CD4-positive, alpha-beta T cell (primary cell): Measurements from ENCODE around the gene RAPGEF5. TPM values are rescaled to one million over a fixed set of nuclear protein-coding genes. Genes with fewer than 3 reads are reported as not detected.

Source experiments
- ATAC-seq: fragments of 200-7000 bp; cut with Tn5 transposase; one replicate; pipeline ENCODE4 v1.10.0; 2022; ENCODE audit warnings: mild to moderate bottlenecking; ENCODE audit not compliant: poor library complexity
- CTCF ChIA-PET: fragments of 350-600 bp; sonication (Branson Sonifier 250); formaldehyde crosslinking; loops from one replicate; lab custom pipeline; 2021; ENCODE audit warnings: antibody characterized with exemption, inconsistent platforms; lab: Charles Lee
- POLR2A ChIA-PET: fragments of 350-600 bp; sonication (Branson Sonifier 250); formaldehyde crosslinking; loops from one replicate; lab custom pipeline; 2021; ENCODE audit warnings: antibody characterized with exemption, inconsistent platforms; lab: Charles Lee
- DNase-seq, 14 experiments: peaks; one replicate each; pipeline ENCODE4 v3.0.0-alpha.2; 2013 to 2020; ENCODE audit warnings: mixed read lengths in 2 of 14
- H3K27ac ChIP-seq, 2 donors: one replicate each; pipeline versions ENCODE4 v1.5.1 to v1.7.0; 2013; ENCODE audit warnings: low read length in 2 of 2, low read depth in 1 of 2, mild to moderate bottlenecking in 1 of 2
- H3K27me3 ChIP-seq, 2 experiments: 1 replicate in 1 of 2; 2 replicates in 1 of 2; pipeline versions ENCODE4 v1.6.1 to v1.7.0; 2013; ENCODE audit warnings: low read length in 2 of 2, control low read depth in 1 of 2, mild to moderate bottlenecking in 1 of 2, moderate library complexity in 1 of 2; ENCODE audit not compliant: insufficient read depth in 2 of 2, control insufficient read depth in 1 of 2
- H3K36me3 ChIP-seq: one replicate; pipeline ENCODE4 v1.6.1; 2013; ENCODE audit warnings: low read length, control low read depth; ENCODE audit not compliant: insufficient read depth
- H3K4me1 ChIP-seq: one replicate; pipeline ENCODE4 v1.6.1; 2013; ENCODE audit warnings: low read length, control low read depth; ENCODE audit not compliant: insufficient read depth
- H3K4me3 ChIP-seq: one replicate; pipeline ENCODE4 v1.5.1; 2013; ENCODE audit warnings: mild to moderate bottlenecking, low read length, moderate library complexity
- H3K9me3 ChIP-seq, 2 experiments: 1 replicate in 1 of 2; 2 replicates in 1 of 2; pipeline versions ENCODE4 v1.6.1 to v1.7.0; 2013; ENCODE audit warnings: low read length in 2 of 2, mild to moderate bottlenecking in 2 of 2, control low read depth in 1 of 2, moderate library complexity in 1 of 2; ENCODE audit not compliant: control insufficient read depth in 1 of 2, insufficient read depth in 1 of 2
- H3K27ac Mint-ChIP-seq: one replicate; pipeline ENCODE4 v1.8.0; 2020; ENCODE audit warnings: mixed read lengths
- H3K27me3 Mint-ChIP-seq: one replicate; pipeline ENCODE4 v1.8.0; 2021; ENCODE audit warnings: mixed read lengths
- H3K36me3 Mint-ChIP-seq: one replicate; pipeline ENCODE4 v1.8.0; 2021; ENCODE audit warnings: low read depth, mixed read lengths
- H3K4me1 Mint-ChIP-seq: one replicate; pipeline ENCODE4 v1.8.0; 2021; ENCODE audit warnings: low read depth, mixed read lengths
- H3K4me3 Mint-ChIP-seq: one replicate; pipeline ENCODE4 v1.8.0; 2020; ENCODE audit warnings: mild to moderate bottlenecking, mixed read lengths
- H3K9me3 Mint-ChIP-seq: one replicate; pipeline ENCODE4 v1.8.0; 2020; ENCODE audit warnings: mixed read lengths
- CTCF ChIP-seq: fragments of 200-600 bp; IDR thresholded peaks from one replicate; pipeline ENCODE4 v1.8.0; 2022; ENCODE audit warnings: antibody characterized with exemption, mild to moderate bottlenecking
- intact Hi-C, 2 experiments: fragments of 100-400 bp; cut with DNase I in 1 of 2; cut with micrococcal nuclease in 1 of 2; formaldehyde crosslinking; loops; one replicate each; pipeline versions ENCODE4 v1.15.1 to v1.9.0; 2023 to 2025; cut with DNase I, micrococcal nuclease
- total RNA-seq, 174 experiments: library from RNA in 2 of 174; stranded (reverse) in 2 of 174; gene quantifications; one replicate each; pipeline ENCODE4 v1.2.3 and lab custom pipeline; 2021 to 2026

The RAPGEF5 gene
- total RNA-seq, 2 experiments from 2014 or later: 0.17 TPM; not detected in 1

- no peaks in the 10 kb centered on the region for H3K9me3 ChIP-seq
- ChIA-PET POLR2A (no interaction called here), CTCF (no interaction called here)
- peaks cover 9% of the 10 kb centered on the region for H3K4me1 Mint-ChIP-seq
- H3K9me3 Mint-ChIP-seq: no peaks in the 10 kb centered on the region
- DNase-seq (no peak), ATAC-seq (no peak)
- no peaks in the 10 kb centered on the region for H3K36me3 Mint-ChIP-seq
- no peak overlapping the region for H3K27ac ChIP-seq
- H3K4me1 ChIP-seq: peaks cover 5% of the 10 kb centered on the region
- H3K27me3 Mint-ChIP-seq: peaks cover 4% of the 10 kb centered on the region
- no peak overlapping the region for H3K4me3 Mint-ChIP-seq
- TF ChIP-seq CTCF: no peak
- H3K27ac Mint-ChIP-seq: no peak overlapping the region
- intact Hi-C loops: no loop called here
- no peaks in the 10 kb centered on the region for H3K36me3 ChIP-seq
- H3K4me3 ChIP-seq: no peak overlapping the region
- no peaks in the 10 kb centered on the region for H3K27me3 ChIP-seq
Measured at GRCh38 chr7:22124941-22125340, 232.0 kb downstream of the RAPGEF5 start.

GRCh38 chr7:22123139-22123538 lies 233.8 kb downstream of the RAPGEF5 start:
- H3K9me3 ChIP-seq: no peaks in the 10 kb centered on the region
- DNase-seq (no peak), ATAC-seq (no peak)
- H3K4me1 ChIP-seq: peaks cover 5% of the 10 kb centered on the region
- H3K36me3 Mint-ChIP-seq: no peaks in the 10 kb centered on the region
- H3K9me3 Mint-ChIP-seq: no peaks in the 10 kb centered on the region
- no peak overlapping the region for H3K4me3 ChIP-seq
- no peak overlapping the region for H3K27ac ChIP-seq
- TF ChIP-seq CTCF: no peak
- H3K4me3 Mint-ChIP-seq: no peak overlapping the region
- ChIA-PET CTCF (no interaction called here), POLR2A (no interaction called here)
- no peaks in the 10 kb centered on the region for H3K27me3 ChIP-seq
- H3K36me3 ChIP-seq: no peaks in the 10 kb centered on the region
- intact Hi-C loops: no loop called here
- no peak overlapping the region for H3K27ac Mint-ChIP-seq
- H3K4me1 Mint-ChIP-seq: peaks cover 9% of the 10 kb centered on the region
- H3K27me3 Mint-ChIP-seq: no peaks in the 10 kb centered on the region

DNA sequence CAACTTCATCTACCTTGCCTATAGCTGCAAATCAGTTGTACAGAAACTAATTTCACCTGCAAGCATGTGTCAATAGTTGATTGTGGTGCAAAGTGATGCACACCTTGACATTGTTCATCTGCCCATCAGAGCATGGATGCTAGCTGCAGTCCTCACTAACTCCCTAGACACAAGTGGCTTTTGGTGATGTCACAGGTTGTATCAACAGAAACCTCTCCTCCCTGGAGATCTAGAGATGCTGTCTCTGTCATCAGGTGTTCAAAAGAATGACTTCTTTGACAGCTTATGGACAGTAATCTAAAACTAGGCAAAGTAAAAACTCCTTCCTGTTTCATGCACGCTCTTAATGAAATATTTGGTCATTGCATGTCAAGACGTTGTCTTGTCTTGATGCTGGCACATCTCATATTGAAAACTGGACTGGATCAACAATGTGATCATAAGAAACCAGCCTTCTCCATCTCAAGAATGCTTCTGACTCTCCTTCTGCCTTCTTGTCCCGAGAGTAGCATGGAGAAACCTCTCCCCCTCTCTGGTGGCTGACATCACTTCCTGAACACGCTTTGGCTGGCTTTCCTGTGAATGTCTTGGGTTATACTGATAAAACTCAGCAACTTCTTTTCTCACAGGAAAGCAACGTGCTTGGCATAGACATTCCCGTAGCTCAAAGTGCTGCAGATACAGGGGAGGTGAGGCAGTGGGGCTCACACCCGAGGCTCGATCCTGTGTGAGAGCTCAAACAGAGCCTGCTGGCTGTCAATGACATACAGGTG lies 235.1 kb downstream of the RAPGEF5 start:
- CTCF ChIA-PET: interaction anchor here (1.7 kb wide), 1 partner anchor 10 kb away, joined by 4 read pairs; no protein-coding TSS in a partner anchor

More for the DNA sequence above, 235.1 kb downstream of the RAPGEF5 start:
- H3K4me1 ChIP-seq: peaks cover 5% of the 10 kb centered on the region
- Mint-ChIP-seq H3K27me3 (no peaks in the 10 kb centered on the region), H3K9me3 (no peaks in the 10 kb centered on the region), H3K36me3 (no peaks in the 10 kb centered on the region), H3K27ac (no peak overlapping the region), H3K4me3 (peak overlapping the region; percentile 8), H3K4me1 (peaks cover 9% of the 10 kb centered on the region)
- ATAC-seq (no peak), DNase-seq (peak in 3 of 14 experiments; percentile 5 to 17 (median 8))
- no peak for TF ChIP-seq CTCF
- POLR2A ChIA-PET: no interaction called here
- H3K4me3 ChIP-seq: no peak overlapping the region
- no peaks in the 10 kb centered on the region for H3K9me3 ChIP-seq
- intact Hi-C loops: no loop called here
- H3K36me3 ChIP-seq: no peaks in the 10 kb centered on the region
- H3K27ac ChIP-seq: no peak overlapping the region
- no peaks in the 10 kb centered on the region for H3K27me3 ChIP-seq
